ENCODE measurements around the gene GPR89B.
"Not testable (repeated sequence)": the region's sequence is repeated elsewhere in the genome, so short reads cannot be mapped to it uniquely, and the experiment has no call there.

- TF ChIP-seq, protein P1, sequence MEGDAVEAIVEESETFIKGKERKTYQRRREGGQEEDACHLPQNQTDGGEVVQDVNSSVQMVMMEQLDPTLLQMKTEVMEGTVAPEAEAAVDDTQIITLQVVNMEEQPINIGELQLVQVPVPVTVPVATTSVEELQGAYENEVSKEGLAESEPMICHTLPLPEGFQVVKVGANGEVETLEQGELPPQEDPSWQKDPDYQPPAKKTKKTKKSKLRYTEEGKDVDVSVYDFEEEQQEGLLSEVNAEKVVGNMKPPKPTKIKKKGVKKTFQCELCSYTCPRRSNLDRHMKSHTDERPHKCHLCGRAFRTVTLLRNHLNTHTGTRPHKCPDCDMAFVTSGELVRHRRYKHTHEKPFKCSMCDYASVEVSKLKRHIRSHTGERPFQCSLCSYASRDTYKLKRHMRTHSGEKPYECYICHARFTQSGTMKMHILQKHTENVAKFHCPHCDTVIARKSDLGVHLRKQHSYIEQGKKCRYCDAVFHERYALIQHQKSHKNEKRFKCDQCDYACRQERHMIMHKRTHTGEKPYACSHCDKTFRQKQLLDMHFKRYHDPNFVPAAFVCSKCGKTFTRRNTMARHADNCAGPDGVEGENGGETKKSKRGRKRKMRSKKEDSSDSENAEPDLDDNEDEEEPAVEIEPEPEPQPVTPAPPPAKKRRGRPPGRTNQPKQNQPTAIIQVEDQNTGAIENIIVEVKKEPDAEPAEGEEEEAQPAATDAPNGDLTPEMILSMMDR (conservative IDR thresholded peaks at IDR 0.05) = not testable (repeated sequence)
- not testable (repeated sequence) for TF ChIP-seq EZH2 (IDR thresholded peaks at IDR 0.05; ENCODE audit: low read depth)
Measured at GRCh38 chr1:148032690-148033089, 104.5 kb downstream of the GPR89B start.

Data from PC-9 (cell line).